Measurements from ENCODE around the gene C4BPB.

Gene C4BPB

DNA sequence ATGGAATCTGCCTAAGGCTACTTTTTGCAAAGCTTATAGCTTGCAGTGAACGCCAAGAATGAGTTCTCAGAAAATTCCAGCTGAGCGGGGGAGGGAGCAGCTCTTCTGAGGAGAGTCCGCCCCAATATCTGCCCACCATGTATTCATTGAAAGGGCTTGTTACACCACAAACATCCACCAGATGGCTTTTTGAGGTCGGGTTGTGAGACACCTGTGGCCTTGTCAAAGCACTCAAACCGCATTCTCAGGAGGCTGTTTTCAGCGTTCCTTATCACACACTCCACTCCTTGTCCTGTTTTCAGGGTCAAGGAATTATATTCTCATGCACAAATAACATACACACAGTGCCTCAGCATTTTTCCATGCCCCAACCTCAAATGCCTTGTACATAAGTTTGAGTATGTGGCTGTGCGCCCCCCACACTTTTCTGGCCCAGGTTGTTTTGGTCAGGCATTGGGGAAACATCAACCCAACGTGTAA lies 3.9 kb upstream of the C4BPB start:
- DNase-seq (ENCODE audit: low read depth): peak; percentile 30

DNA sequence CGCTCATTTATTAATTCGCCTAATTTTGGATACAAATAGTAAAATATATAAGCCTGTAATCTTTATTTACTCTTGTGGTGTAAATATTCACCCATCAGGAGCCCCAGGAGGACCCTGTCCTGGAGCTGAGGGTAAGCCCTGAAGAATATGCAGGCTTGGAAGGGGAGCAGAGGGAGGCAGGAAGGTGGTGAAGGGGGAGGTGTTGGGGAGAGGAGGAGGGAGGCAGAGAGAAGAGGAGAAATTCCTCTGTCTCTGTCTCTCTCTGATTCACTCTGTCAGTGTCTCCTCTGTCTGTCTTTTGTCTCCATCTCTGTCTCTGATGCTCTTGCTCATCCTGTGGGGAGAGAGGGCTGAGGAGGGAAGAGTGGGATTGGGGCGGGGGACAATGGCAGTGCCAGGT lies 2.8 kb upstream of the C4BPB start:
- DNase-seq (ENCODE audit: low read depth): no peak

DNA sequence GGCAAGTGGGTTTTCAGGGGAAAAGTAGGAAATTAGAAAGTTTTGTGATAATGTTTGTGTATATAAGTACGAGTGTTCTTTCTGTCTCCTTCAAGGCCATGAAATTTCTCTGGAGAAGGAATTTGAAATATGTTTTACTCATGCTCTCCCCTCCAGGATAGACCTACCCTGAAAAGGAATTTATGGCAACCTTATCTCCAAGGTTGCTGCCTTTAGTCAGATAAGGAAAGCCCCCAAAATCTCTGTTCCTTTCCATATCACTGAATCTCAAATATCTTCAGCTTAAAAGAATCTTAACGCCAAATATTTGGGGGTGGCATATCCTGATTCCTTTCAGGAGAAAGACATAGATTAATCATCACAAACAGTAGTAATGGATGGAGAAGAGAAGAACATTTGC lies 499 bp upstream of the C4BPB start:
- DNase-seq (ENCODE audit: low read depth): no peak

DNA sequence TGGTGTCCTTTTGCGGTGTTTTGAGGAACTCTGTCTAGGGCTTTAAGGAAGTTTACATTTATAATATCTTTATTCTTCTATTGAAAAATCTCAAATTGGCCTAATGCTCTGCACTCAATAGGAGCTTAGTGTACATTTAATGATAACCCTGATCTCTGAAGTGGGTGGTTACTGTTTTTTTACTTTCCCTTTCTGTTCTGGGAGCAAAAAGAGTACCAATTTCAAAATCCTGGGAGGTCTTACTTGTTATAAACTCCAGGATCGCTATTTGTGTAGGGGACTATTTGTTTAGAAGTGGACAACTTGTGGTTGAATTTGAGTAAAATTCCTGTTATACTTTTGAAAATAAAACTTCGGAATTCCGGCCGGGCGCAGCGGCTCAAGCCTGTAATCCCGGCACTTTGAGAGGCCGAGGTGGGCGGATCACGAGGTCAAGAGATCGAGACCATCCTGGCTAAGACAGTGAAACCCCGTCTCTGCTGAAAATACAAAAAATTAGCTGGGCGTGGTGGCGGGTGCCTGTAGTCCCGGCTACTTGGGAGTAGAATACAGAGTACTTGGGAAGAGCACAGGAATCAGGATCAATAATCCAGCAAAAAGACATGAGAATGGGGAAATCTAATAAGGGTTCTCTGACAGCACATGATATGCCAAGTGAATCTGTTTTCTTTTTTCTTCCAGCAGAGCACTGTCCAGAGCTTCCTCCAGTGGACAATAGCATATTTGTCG lies 1.1 kb downstream of the C4BPB start:
- no peak for DNase-seq (ENCODE audit: low read depth)

DNA sequence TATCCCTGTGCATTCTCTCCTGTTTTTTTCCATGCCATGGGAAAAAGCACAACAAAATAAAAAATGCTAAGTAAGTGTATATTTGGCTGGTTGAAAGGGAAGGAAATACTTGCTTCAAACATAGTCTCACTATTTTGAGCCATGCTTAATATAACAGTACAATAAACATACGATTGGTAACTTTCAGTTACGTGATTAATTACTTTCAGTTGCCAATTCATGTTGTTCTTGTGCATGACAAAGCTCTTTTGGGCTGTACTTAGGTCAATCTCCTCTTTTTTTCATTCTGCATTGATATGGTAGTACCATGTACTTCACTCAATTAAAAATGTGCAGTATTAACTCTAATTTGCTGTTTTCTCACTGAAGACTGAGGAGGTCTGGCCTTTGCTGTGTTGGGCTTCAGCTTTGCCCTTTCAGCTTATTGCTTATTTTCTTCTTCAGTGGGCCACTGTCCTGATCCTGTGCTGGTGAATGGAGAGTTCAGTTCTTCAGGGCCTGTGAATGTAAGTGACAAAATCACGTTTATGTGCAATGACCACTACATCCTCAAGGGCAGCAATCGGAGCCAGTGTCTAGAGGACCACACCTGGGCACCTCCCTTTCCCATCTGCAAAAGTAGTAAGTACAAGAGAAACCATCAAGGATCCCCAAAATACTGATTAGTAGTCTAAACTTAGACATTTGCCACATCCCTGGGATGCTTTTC lies 2.7 kb downstream of the C4BPB start:
- no peak for DNase-seq (ENCODE audit: low read depth)

DNA sequence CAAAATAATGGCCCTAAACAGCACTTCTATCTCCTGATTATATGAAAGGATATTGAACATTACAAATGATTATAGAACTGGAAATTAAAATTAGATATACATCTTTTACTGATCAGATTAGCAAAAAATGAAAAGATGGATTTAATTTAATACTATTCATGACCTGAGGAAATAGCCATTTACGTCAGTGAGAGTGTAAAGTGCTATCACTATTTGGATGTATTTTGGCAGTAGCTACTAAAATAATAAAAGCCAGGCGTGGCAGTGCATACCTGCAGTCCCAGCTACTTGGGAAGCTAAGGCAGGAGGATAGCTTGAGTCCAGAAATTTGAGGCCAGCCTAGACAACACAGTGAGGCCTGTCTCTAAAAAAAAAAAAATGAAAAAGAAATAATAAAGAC lies 5.3 kb downstream of the C4BPB start:
- DNase-seq (ENCODE audit: low read depth): no peak

DNA sequence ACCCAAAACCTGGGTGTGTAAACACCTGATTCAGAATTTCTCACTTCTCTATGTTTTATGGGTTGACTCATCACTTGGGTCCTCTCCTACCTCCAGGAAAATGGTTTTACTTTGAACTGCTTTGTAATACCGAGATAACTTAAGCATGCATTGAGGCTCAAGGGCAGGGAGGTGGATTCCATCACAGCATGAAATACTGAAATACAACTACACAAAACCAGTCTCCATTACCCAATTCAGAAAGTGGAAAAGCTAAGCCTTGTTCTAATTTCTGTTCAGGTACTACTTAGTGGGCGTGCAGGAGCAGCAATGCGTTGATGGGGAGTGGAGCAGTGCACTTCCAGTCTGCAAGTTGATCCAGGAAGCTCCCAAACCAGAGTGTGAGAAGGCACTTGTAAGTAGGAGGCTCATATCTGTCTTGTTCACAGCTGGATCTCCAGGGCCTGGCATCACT lies 9.2 kb downstream of the C4BPB start:
- no peak for DNase-seq (ENCODE audit: low read depth)

DNA sequence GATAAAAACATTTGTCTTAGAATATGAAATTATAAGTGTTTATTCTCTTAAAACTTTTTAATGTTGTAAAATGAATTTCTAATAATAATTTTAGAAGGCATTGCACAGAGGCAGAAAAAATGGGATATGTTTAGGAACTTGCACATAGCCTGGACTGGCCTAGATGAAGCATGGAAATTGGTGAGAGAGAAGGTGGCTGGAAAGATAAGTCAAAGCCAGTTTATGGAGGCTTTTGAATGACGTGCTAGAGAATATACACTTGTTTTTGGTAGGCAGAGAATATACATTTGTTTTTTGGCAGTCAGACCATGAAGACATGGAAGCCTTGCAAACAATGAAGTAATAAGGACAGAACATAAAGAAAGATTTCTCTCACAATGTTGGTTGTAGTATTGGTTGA lies 13.1 kb downstream of the C4BPB start:
- no peak for DNase-seq (ENCODE audit: low read depth)

DNA sequence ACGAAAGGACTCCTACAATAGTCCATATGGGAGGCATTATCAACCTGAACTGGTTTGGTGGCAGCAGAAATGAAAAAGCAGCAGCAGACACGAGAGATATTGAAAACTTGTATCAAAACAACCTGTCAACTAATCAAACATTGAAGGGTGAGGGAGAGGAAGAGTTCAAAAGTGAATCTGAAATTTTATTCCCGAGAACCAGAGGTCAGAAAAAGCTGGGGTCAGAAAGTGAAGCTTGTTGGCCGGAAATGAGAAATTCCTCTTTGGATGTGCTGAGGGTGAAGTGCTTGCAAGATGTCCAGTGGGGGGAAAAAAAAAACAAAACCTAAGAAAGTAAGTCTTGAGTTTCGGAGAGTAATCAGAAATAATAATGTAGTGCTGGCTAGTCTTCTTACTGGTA lies 13.5 kb downstream of the C4BPB start:
- no peak for DNase-seq (ENCODE audit: low read depth)

DNA sequence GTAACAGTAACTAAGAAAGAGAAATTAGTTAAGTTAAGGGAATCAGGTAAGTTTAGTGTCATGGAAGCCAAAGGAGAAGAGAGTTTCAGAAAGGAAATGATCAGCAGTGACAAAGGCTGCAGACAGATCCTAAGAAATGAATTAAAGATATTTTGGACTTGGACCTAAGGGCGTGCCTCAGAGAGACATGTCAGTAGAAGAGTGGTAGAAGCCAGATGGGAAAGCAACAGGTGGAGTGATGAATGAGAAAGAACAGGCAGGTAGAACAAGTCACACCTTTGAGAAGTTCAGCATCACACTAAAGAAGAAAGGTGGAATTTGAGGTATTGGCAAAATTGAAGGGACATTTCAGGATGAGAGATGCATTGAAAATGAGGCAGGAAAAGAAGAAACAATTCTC lies 14.0 kb downstream of the C4BPB start:
- DNase-seq (ENCODE audit: low read depth): no peak

DNA sequence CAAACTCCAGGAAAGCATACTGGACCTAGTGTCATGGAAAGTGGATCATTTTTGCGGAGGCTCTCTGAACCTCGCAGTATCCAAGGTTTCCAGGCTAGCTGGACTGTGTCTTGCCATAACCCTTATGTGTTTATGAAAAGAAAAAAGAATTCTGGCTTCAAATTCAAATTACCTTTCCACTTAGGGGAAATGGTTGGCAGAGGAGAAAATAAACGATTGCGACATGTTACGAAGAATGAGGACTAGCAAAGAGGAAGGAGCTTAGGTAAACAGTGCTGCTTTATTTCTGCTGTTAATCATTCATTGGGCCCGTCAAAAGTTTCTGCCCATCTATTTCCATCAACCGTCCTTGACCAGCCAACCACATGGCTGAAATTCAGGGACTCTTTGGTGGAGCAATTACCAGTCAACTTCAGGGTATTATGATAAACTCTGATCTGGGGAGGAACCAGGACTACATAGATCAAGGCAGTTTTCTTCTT lies 15.3 kb downstream of the C4BPB start, which contains the start of gene C4BPA:
Gene C4BPA, plus strand, starts transcription at position 342 of the 482 bp plus-strand sequence. CDS start 8,793 bp downstream, outside the sequence.
- no peak for DNase-seq (ENCODE audit: low read depth)

DNA sequence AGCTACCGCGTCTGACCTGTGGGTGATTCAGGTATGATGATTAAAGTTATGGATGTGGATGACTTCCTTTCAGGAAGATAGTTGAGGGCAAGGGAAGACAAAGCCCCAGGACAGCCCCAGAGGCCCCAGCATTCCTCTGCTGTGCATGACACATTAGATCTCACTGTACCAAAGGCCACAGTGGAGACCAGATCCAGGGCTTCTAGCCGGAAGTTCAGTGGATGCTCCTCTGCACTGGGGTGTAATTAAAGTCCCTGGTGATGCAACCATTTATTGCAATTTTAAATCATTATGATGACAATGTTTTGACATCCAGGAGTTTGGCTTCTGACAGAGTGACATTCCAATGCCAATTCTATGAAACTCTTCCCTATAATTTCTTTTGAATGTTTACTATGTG lies 20.3 kb downstream of the C4BPB start:
- no peak for DNase-seq (ENCODE audit: low read depth)

DNA sequence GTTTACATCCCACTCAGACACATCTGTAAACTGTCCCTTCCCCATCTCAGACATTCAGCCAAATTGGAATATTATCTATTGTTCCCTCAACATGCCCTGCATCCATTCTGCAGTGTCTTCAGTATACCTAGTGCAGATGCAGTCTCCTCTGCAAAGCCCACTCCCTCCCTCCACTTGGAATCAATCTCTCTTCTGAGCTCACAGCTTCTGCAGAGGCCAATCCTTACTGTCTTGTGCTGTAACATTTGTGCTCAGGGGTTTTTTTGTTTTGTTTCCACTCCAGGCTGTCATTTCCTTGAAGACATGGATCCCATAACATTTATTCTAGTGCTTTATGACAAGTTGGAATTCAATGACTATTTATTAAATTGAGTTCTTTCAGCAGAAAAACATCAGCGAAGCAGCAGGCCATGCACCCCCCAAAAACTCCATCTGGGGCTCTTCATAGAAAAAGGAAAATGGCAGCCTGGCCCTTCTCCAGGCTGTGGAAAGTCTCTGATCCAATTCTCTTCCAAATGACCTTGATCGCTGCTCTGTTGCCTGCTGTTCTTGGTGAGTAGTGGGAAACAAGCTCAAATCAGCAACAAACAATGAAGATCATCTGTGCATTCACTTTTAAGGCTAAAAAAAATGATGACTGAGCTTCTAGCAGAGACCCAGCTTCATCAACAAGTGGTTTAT lies 24.1 kb downstream of the C4BPB start:
- DNase-seq (ENCODE audit: low read depth): no peak

DNA sequence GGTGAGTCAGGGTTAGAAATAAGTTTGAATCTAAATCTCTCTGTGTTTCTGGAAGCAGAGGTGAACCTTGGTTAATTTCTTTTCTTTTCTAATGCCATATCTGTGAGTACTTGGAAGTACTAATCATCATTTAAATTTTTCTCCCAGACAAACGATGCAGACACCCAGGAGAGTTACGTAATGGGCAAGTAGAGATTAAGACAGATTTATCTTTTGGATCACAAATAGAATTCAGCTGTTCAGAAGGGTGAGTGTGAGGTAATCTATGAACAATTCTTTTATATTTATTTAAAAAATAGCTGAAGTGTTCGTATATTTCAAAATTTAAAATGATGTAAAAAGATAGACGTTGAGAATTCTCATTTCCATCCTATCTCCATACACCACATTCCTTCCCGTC lies 26.6 kb downstream of the C4BPB start:
- DNase-seq (ENCODE audit: low read depth): no peak

DNA sequence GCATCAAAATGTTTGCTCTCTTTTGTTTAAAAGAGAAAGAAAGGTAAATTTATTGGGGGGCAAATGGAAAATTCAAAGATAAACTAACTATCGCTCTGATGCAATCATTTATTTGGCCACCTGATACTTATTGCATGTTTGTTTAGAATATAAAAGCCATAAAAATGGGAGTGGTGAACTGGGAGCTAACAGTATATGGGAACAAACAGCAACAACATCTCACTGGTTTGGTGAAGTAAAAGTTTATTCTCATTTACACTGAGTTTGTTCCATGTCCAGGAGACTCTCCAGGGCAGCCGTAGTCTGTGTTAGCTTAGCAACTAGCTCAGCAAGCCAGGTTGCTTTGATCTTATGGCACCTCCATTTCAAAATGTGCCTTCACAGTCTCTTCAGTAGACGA lies 35.7 kb downstream of the C4BPB start:
- no peak for DNase-seq (ENCODE audit: low read depth)

DNA sequence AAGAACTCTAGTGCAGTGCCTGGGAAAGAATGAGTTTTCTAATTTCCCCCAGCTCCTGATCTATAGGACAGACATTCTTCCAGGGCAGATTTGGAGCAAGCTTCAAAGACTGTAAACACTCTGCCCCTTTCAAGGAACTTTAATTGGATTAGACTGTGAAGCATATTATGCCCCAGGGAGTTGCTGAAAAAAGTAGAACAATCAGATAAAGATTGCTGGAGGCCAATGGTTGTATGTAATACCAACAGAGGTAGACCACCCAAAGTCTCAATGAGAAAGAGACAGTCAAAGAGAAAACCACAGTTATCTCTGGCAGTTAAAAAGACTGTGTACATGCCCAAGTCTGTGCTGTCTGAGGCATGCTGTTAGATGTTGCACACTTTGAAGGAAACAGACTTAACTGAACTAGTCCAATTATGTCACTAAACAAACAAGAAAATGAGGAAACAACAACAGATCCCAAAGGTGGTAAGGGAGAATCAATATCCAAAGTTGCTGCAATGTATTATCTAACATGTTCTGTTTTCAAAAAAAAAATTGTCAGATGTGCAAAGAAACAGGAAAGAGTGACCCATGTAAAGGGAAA lies 39.8 kb downstream of the C4BPB start:
- DNase-seq (ENCODE audit: low read depth): no peak

DNA sequence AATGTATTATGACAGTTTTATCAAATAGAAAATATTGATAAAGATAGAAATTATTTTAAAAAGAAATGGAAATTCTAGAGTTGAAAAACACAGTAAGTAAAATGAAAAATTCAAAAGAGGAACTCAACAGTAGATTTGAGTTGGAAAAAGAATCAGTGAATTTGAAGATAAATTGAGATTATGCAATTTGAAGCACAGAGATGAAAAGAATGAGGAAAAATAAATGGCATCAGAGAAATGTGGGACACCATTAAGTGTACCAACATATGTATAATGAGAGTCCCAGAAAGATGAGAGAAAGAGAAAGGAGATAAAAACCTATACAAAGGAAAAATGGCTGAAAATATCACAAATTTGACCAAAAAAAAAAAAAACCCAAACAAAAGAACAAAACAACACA lies 40.4 kb downstream of the C4BPB start:
- no peak for DNase-seq (ENCODE audit: low read depth)

DNA sequence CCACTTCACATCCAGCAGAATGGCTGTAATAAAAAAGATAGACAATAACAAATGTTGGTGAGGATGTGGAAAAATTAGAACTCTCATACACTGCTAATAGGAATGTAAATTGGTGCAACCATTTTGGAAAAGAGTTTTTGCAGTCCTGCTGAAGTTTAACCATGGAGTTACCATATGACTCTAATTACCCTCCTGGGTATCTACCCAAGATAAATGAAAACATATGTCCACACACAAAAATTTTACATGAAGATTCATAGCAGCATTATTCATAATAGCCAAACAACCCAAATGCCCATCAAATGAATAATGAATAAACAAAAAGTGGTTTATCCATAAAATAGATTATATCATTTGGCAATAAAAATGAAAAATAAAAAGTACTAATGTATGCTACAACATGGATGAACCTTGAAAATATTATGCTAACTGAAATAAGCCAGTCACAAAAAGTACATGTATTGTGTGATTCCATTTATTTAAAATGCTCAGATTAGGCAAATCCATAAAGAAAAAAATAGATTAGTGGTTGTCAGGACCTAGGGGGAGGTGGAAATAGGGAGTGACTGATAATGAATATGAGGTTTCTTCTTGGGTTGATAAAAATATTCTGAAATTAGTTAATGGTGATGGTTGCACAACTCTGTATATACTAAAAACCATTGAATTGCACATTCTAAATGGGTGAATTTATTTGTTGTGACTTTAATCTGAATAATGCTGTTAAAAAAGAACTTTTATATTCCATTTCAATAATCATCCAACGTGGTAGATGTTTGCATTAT lies 41.8 kb downstream of the C4BPB start:
- DNase-seq (ENCODE audit: low read depth): no peak

DNA sequence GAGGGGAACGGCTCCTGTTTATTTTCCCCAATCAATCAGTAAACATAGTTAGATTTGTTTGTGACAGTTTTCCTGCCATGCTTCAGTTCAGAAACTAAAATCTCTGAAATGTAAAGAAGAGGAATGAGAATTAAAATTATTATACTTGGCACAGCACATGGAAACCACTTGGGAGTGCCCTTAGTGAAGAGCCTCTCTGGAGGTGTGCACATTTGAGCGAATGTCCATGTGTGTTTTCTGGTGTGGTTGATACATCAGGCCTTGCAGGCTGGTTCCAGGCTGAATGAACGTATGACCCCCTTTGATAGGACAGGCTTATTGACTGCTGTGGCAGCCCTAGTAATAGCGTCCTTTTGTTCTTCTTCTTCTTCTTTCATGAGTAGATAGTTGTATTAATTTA lies 42.5 kb downstream of the C4BPB start:
- no peak for DNase-seq (ENCODE audit: low read depth)

DNA sequence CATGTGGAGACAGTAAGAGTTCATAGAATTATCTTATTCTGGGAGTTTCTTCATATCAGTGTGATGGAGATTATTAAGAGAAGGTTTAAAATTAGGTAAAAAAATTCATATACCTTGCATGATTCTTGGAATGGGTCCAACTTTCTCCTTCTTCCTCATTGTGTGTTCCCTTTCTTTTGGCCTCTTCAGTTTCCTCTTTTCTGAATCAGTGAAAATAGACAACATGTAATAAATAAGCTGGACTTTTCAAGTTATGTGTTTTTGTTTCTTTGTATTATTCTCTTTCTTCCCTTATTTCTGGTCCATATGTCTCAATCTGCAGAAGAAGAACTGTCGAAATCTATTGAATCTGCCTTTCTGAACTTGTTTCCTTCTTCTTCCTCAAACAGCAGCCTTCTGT lies 45.9 kb downstream of the C4BPB start:
- DNase-seq (ENCODE audit: low read depth): no peak

DNA sequence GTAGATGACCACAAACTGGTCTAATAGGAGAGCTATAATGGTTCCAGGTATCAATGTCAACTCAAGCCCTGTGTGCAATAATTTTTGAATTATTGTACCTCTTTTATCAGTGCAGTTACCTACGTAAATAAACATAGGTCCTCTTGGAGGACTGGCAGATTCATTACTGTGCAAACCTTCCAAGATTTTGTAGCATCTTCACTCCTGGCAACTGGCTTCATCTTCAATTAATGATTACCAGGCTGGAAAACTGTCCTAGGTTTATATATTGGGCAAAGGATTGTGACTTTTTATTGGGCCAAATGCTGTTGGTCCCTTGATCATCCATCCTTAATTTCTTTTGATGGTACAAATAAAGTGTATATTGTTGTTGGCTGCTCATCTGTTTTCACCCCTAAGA lies 51.0 kb downstream of the C4BPB start:
- DNase-seq (ENCODE audit: low read depth): no peak

DNA sequence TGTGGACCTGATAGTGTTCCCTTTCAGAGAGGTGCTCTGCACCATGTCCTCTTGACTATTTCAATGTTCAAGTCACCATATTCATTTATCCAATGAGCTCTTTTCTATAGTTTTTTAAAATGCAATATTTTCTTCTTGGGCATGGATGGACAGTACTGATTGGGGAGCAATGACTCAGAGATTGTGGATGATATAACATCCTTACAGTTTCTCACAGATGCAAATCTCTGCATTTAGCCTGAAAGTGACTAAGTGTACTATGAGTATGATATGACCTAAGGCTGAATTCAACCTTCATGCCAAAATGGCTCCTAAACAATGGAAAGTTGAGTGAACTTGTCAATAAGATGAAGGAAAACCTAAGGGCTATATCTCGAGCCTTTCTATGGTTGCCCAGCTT lies 51.9 kb downstream of the C4BPB start:
- no peak for DNase-seq (ENCODE audit: low read depth)

Measured in T follicular helper cell (primary cell).